ENCODE results near the gene UBTFL1.
A peak's percentile ranks its signal among the peaks of the same experiment; 100 is the strongest.

The UBTFL1 gene

DNA sequence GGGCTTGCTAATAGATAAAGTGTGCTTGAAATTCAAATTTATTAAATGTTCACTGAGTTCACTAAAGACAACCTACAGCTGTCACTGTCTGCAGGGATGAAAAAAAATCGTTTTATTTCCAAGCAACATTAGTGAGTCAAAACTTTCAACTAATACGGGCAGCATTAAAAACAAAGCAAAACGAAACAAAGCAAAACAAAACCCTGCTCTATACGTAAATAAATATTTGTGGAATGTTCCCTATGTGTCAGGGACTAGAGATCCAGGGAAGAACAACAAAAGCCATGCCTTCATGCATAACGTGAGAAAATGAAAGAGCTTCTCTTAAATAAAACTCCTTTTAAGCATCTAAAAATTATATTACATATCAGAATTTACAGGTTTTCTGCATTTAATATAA is 49.3 kb downstream of the UBTFL1 start:
- Mint-ChIP-seq H3K27me3 (peaks cover 38% of the 10 kb centered on the region), H3K36me3 (no peaks in the 10 kb centered on the region), H3K4me3 (peak overlapping the region; percentile 33)

More for the DNA sequence above, 49.3 kb downstream of the UBTFL1 start:
- H3K9me3 Mint-ChIP-seq (ENCODE audit: low read depth) = no peaks in the 10 kb centered on the region
- peaks cover 21% of the 10 kb centered on the region for H3K4me1 Mint-ChIP-seq (ENCODE audit: low read depth)
- H3K27ac Mint-ChIP-seq = no peak overlapping the region
